Endothelial cell of hepatic sinusoid (primary cell): ENCODE data around the gene PPY.
"Not testable (repeated sequence)": the region's sequence is repeated elsewhere in the genome, so short reads cannot be mapped to it uniquely, and the experiment has no call there.

Source experiments
- in situ Hi-C: cut with HindIII; loops from 2 replicates; pipeline ENCODE4 v1.10.0; 2017; ENCODE audit warnings: low sequenced_read_pairs

Gene PPY, protein sequence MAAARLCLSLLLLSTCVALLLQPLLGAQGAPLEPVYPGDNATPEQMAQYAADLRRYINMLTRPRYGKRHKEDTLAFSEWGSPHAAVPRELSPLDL

GRCh38 chr17:43942051-43942685, at the start of gene PPY:
Gene PPY, minus strand, starts transcription at chr17:43942476. Its CDS starts 822 bp downstream, at chr17:43941654.
- in situ Hi-C loops = no loop called here

GRCh38 chr17:43988301-43988700, 46.0 kb upstream of the PPY start:
- in situ Hi-C loops = no loop called here

GRCh38 chr17:43987131-43988021, 45.1 kb upstream of the PPY start:
- in situ Hi-C loops = no loop called here

GRCh38 chr17:43986225-43986981, 44.1 kb upstream of the PPY start:
- in situ Hi-C loops = no loop called here

GRCh38 chr17:43984521-43984920, 42.2 kb upstream of the PPY start:
- in situ Hi-C loops = no loop called here

DNA sequence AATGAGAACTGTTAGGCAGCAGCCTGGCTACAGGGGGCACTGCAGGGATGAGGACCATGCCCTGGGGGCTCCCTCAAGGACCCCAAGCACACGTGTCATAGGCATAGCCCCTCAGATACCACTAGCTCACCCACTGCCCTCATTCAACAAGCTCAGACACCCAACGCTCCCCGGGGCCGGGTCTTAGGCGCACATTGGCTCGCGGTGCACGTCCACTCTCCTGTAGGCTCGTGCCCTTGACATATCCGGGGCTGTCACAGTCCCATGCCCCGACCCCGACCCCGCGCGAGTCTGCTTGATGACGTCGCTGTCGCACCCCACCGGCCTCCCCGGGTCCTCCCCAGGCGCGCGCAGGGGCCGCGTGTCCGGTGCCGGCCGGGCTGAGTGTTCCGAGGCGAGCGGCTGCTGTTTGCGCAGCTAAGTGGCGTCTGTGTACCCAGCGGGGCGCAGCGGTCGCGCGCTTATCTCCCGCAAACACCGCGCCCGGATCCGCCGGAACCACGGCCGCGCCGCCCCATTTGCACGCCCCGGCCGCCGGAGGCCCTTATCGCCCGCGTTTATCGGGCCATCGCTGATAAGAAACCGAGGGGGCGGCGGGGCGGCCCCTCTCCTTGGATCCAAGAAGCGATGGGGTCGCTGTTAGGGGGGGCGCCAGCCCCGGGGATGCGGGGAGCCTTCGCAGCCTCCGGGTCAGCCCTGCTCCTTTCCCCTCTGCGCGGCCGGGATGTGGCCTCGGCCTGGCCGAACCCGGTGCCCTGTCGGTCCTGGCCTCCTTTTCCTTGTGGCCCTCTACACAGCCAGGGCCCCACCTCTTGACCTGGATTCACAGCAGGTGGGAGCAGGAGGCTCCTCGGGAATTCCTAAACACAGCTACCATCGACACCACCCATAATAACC, 41.5 kb upstream of the PPY start:
- in situ Hi-C loops = no loop called here

DNA sequence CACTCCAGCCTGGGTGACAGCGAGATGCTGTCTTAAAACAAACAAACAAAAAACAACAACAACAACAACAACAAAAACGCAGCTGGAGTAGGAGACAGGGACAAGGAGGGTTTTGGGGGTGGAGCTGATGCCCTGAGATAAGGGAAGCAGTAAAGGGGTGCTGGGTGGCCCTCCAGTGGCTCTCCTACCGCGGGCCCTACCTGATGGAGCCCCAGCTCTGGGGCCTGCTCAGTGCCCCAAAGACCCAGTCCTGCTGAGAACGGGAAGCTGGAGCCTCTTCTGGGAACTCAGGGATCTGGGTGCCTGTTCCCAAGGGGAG, 40.9 kb upstream of the PPY start:
- in situ Hi-C loops = no loop called here

- in situ Hi-C loops = no loop called here
Measured at GRCh38 chr17:43982171-43982570, 39.9 kb upstream of the PPY start.

- in situ Hi-C loops = no loop called here
Measured at GRCh38 chr17:43979671-43980070, 37.4 kb upstream of the PPY start.

- in situ Hi-C loops = no loop called here
Measured at GRCh38 chr17:43979011-43979410, 36.7 kb upstream of the PPY start.

DNA sequence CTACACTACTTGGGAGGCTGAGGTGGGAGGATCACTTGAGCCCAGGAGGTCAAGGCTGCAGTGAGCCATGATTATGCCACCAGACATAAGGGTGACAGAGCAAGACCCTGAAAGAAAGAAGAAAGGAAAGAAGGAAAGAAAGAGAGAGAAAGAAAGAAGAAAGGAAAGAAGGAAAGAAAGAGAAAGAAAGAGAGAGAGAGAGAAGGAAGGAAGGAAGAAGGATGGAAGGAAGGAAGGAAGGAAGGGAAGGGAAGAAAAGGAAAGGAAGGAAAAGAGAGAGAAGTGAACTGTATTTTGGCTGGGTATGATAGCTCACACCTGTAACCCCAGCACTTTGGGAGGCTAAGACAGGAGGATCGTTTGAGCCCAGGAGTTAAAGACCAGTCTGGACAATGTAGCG, 35.8 kb upstream of the PPY start:
- in situ Hi-C loops = no loop called here

DNA sequence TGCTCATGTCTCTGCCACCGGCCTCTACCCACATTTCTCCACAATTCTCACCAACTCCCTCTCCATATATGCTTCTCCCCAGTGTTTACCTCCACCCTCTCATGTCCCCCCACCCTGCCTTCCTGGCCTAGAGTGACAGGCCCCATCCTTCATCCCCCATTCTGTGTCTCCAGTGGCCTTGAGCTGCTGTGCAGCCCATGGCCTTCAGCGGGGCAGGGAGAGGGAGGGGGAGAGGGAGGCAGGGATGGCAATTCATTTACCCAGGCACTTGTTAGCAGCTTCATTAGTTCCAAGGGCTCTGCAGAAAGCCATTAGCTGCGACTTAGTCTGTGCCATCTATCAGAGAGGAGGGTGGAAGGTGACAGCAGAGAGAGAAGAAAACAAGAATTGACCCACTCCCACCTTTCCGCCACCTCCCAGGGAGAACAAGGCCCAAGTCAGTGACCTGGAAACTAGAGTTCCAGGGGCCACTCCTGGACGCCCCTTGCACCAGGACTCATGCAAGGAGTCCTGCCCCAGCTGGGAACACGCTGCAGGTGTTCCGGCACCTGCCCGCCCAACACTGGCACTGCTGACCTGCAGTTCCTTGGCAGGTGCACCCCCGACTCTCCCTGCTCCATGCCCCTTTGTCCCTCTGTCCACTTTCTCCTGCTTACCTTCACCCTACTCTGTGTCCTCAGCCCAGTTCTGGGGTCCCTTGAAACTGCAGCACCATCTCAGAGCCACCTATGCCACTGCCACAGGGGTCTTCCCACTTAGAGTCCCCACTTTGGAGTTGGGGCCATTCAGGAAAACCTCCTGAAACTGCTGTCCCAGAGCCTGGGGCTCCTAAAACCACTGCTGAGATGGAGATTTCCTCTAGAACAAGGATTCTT, 34.9 kb upstream of the PPY start:
- in situ Hi-C loops = no loop called here

DNA sequence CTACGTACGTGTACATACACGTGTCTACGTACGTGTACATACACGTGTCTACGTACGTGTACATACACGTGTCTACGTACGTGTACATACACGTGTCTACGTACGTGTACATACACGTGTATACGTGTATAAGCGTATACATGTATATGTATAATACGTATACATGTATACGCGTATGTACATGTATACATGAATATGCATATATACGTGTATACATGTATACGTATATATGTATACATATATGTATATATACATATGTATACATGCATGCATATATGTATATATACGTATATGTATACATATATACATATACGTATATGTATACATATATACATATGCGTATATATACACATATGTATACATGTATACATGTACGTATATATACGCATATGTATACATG, 33.6 kb upstream of the PPY start:
- in situ Hi-C loops = no loop called here

- in situ Hi-C loops = no loop called here
Measured at GRCh38 chr17:43974382-43975266, 32.3 kb upstream of the PPY start.

DNA sequence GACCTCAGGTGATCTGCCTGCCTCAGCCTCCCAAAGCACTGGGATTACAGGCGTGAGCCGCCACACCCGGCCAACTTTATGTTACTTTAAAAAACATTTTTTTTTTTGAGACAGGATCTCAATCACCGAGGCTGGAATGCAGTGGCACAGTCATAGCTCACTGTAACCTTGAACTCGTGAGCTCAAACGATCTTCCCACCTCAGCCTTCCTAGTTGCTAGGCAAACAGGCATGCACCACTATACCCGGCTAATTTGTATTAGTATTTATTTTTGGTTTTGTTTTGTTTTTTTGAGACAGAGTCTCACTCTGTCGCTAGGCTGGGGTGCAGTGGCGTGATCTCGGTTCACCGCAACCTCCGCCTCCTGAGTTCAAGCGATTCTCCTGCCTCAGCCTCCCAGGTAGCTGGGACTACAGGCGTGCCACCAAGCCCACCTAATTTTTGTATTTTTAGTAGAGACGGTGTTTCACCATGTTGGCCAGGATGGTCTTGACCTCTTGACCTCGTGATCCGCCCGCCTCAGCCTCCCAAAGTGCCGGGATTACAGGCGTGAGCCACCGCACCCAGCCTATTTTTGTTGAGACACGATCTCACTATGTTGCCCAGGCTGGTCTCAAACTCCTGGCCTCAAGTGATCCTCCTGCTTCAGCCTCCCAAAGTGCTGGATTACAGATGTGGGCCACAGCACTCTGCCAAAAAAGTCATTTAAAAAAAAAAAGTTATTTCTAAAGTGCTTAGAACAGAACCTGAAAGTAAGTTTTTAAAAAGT, 30.4 kb upstream of the PPY start:
- in situ Hi-C loops = not testable (repeated sequence)

- in situ Hi-C loops = not testable (repeated sequence)
Measured at GRCh38 chr17:43971436-43971835, 29.2 kb upstream of the PPY start.

GRCh38 chr17:43970366-43970765, 28.1 kb upstream of the PPY start:
- in situ Hi-C loops = no loop called here
